SK-N-SH (cell line): ENCODE measurements around the gene MAPT.

Source experiments
- EZH2phosphoT487 ChIP-seq: fragments of 200-600 bp; sonication (generic); IDR thresholded peaks from 2 replicates; pipeline ENCODE4 v1.6.1; 2017; ENCODE audit warnings: low read depth, mixed run types, mild to moderate bottlenecking, antibody characterized with exemption, moderate library complexity, borderline replicate concordance
- FOXJ3 ChIP-seq: sonication (generic); formaldehyde crosslinking; IDR thresholded peaks from 2 replicates; pipeline ENCODE4 v1.5.1; 2020; ENCODE audit warnings: mild to moderate bottlenecking, missing genetic modification reagents
- JUND ChIP-seq: IDR thresholded peaks from 2 replicates; pipeline ENCODE4 v1.4.0; 2012
- POLR2AphosphoS5 ChIP-seq: IDR thresholded peaks from 2 replicates; pipeline ENCODE4 v1.6.1; 2012; ENCODE audit warnings: low read depth, low read length
- SMC3 ChIP-seq: IDR thresholded peaks from 2 replicates; pipeline ENCODE4 v1.6.1; 2012; ENCODE audit warnings: low read depth, low read length, improper control_type of control experiment
- TEAD4 ChIP-seq: IDR thresholded peaks from 2 replicates; pipeline ENCODE4 v1.4.0; 2012; ENCODE audit warnings: mild to moderate bottlenecking, borderline replicate concordance; ENCODE audit not compliant: insufficient read depth
- TF ChIP-seq, protein P1 (sequence below): fragments of 200-600 bp; sonication (generic); IDR thresholded peaks from 2 replicates; pipeline ENCODE4 v1.6.1; 2017; ENCODE audit warnings: antibody characterized with exemption, mild to moderate bottlenecking, moderate library complexity

- TF ChIP-seq, protein P1, sequence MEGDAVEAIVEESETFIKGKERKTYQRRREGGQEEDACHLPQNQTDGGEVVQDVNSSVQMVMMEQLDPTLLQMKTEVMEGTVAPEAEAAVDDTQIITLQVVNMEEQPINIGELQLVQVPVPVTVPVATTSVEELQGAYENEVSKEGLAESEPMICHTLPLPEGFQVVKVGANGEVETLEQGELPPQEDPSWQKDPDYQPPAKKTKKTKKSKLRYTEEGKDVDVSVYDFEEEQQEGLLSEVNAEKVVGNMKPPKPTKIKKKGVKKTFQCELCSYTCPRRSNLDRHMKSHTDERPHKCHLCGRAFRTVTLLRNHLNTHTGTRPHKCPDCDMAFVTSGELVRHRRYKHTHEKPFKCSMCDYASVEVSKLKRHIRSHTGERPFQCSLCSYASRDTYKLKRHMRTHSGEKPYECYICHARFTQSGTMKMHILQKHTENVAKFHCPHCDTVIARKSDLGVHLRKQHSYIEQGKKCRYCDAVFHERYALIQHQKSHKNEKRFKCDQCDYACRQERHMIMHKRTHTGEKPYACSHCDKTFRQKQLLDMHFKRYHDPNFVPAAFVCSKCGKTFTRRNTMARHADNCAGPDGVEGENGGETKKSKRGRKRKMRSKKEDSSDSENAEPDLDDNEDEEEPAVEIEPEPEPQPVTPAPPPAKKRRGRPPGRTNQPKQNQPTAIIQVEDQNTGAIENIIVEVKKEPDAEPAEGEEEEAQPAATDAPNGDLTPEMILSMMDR, result no peak
- TF ChIP-seq EZH2phosphoT487 (no peak), TEAD4 (no peak), JUND (no peak), SMC3 (no peak), FOXJ3 (CRISPR knock-in tag) (no peak), POLR2AphosphoS5 (no peak)
Observed at GRCh38 chr17:45946841-45947256, 52.5 kb downstream of the MAPT start.
